HG02938 (cell line): ENCODE results near the gene ZNF787.

Experiments
- ATAC-seq: cut with Tn5 transposase; IDR thresholded peaks from one replicate; pipeline ENCODE4 v1.9.1; 2021; ENCODE audit warnings: mild to moderate bottlenecking, moderate library complexity; ENCODE audit not compliant: unreplicated experiment

The ZNF787 gene

GRCh38 chr19:56091751-56092546, 29.1 kb downstream of the ZNF787 start:
- no peak for ATAC-seq

GRCh38 chr19:56091066-56091490, 30.0 kb downstream of the ZNF787 start:
- no peak for ATAC-seq

GRCh38 chr19:56089344-56089743, 31.8 kb downstream of the ZNF787 start:
- ATAC-seq, result no peak

GRCh38 chr19:56088497-56089215, 32.4 kb downstream of the ZNF787 start:
- ATAC-seq, result no peak

GRCh38 chr19:56087647-56088496, 33.2 kb downstream of the ZNF787 start:
- ATAC-seq, result no peak

- ATAC-seq, result no peak
Measured at GRCh38 chr19:56086671-56087430, 34.2 kb downstream of the ZNF787 start.

- ATAC-seq, result no peak
Measured at GRCh38 chr19:56085571-56086275, 35.4 kb downstream of the ZNF787 start.

GRCh38 chr19:56084835-56085536, 36.1 kb downstream of the ZNF787 start:
- ATAC-seq, result no peak

- ATAC-seq, result no peak
Measured at GRCh38 chr19:56083668-56084067, 37.4 kb downstream of the ZNF787 start.

- ATAC-seq, result peak; percentile 59
Measured at GRCh38 chr19:56080669-56081401, 40.3 kb downstream of the ZNF787 start.

GRCh38 chr19:56079609-56080008, 41.5 kb downstream of the ZNF787 start:
- ATAC-seq, result no peak

- ATAC-seq, result no peak
Measured at GRCh38 chr19:56076498-56076897, 44.6 kb downstream of the ZNF787 start.

- no peak for ATAC-seq
Measured at GRCh38 chr19:56071151-56071550, 49.9 kb downstream of the ZNF787 start.

GRCh38 chr19:56069642-56070041, 51.5 kb downstream of the ZNF787 start:
- ATAC-seq, result no peak

GRCh38 chr19:56066152-56067023, 54.7 kb downstream of the ZNF787 start:
- ATAC-seq, result no peak

GRCh38 chr19:56053596-56053995, 67.5 kb downstream of the ZNF787 start:
- ATAC-seq, result no peak
